ENCODE measurements around the gene NOS3. TPM values are rescaled to one million over a fixed set of nuclear protein-coding genes. Genes with fewer than 3 reads are reported as not detected.
A peak's percentile ranks its signal among the peaks of the same experiment; 100 is the strongest.

The NOS3 gene
- total and polyA plus RNA-seq, 9 of the 15 experiments (the other 6 are each of a cell fraction or from before 2014, with no cell fraction given): 1.1 to 121 (median 23.6) TPM

DNA sequence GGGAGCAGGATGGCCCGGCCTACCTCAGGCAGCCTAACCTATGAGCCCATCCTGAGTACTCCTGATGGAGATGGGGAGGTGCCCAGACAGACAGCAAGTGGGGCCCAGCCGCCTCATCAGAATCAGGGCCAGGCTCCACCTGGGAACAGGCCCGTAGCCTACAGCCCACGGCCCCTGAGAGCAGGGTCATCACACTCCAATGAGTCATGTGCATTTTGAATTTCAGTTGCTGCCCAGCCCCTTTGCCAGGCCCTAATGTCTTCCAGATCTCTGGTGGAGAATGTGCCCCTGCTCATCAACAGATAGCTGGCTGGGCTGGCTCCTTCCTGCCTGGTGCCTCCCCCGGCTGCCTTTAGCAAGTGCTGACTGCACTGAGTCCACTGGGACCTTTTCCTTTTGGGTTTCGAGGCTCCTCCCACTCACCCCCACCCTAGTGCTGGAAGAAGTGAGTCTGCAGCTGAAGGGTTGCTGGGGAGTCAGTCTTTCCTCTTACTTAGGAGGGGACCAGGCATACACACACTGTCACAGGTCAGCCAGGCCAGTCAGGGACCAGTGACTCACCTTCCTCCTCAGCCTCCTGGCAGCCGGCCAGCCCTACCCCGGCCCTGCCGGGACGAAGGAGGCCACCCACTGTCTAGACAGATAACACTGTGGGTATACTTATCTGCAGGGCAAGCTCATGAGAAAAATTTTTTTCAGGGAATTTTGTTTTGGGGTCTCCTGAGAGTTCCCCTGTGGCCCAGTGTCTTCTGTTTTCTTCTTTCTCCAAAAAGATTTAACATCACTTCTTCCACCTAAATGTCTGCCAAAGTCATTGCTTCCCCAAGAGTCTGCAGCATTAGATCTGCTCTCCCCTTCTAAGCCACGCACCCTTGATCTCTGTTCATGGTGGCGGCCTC, 48.4 kb downstream of the NOS3 start:
- no TSS peak for BruUV-seq (replicated peaks)
- in situ Hi-C loops (cut with MboI) (no loop called here), intact Hi-C loops (cut with micrococcal nuclease) (loop anchor here (1.0 kb wide), 3 partner anchors 11 to 31 kb away; partner anchors contain the start of gene ABCB8)
- Histone ChIP-seq H3K9me1 (ENCODE audit: control insufficient read depth, insufficient read depth, low read length) (peaks cover 13% of the 10 kb centered on the region), H3K4me1 (replicated peaks in 1 of 2; ENCODE audit: control insufficient read depth in 2 of 2, insufficient read depth in 2 of 2, low read length in 2 of 2) (peaks cover 24 to 73% of the 10 kb centered on the region in 2 experiments), H3K9ac (ENCODE audit: insufficient read depth in 1 of 2, low read depth in 2 of 2, low read length in 2 of 2) (peak overlapping the region; percentile 22 to 83; a peak in 3 of 4 replicates), H4K20me1 (replicated peaks; ENCODE audit: control insufficient read depth, insufficient read depth, low read length) (peaks cover 10% of the 10 kb centered on the region), H3K9me3 (replicated peaks; ENCODE audit: control insufficient read depth, insufficient read depth, low read depth, low read length) (no peaks in the 10 kb centered on the region), H3K79me2 (ENCODE audit: control insufficient read depth, insufficient read depth, low read length) (no peaks in the 10 kb centered on the region), H3K4me3 (no peak overlapping the region; the same call in 1 of the 2 replicates), H2AFZ (ENCODE audit: low read depth, low read length) (no peak overlapping the region), H3K27me3 (ENCODE audit: control insufficient read depth in 2 of 2, insufficient read depth in 2 of 2, low read length in 2 of 2) (no peaks in the 10 kb centered on the region), H3K27ac (ENCODE audit: extremely low read depth, low read depth, low read length) (peak overlapping the region; percentile 65), H3K4me2 (ENCODE audit: insufficient read depth, low read length) (peak overlapping the region; percentile 74), H3K36me3 (ENCODE audit: control insufficient read depth, insufficient read depth, low read length) (peaks cover 44% of the 10 kb centered on the region; the same call in 2 of the 3 replicates)
- WGBS (ENCODE audit: insufficient coverage, low coverage, missing lambda C conversion rate): 4% methylated on average over 12 of the region's 12 CpGs
- POLR2A ChIA-PET: interaction anchor here (0.7 to 3.8 kb wide), 9 partner anchors 10 to 44 kb away, joined by 3 to 23 read pairs (median 5); partner anchors contain the start of genes ABCB8, ASIC3, ATG9B and FASTK
- ATAC-seq: peak; percentile 97
- CTCF ChIA-PET (ENCODE audit: low intra/inter-chr PET ratio): no interaction called here
- peak; percentile 99 to 100 (median 99) for DNase-seq (ENCODE audit: extremely low read depth in 1 of 4, low spot score in 3 of 4)
- peak; percentile 100 for FAIRE-seq
- no peak for TF ChIP-seq ZZZ3 (IDR thresholded peaks at IDR 0.05)
- TF ChIP-seq RBM34 (IDR thresholded peaks at IDR 0.05; ENCODE audit: borderline replicate concordance, insufficient read depth, low read length): no peak
- no peak for TF ChIP-seq TAF15 (IDR thresholded peaks at IDR 0.05; ENCODE audit: low read depth, low read length)
- no peak for TF ChIP-seq KHSRP (IDR thresholded peaks at IDR 0.05)
- TF ChIP-seq STAT5B (CRISPR knock-in tag; IDR thresholded peaks at IDR 0.05): no peak
- TF ChIP-seq ZNF76 (CRISPR knock-in tag; IDR thresholded peaks at IDR 0.05; ENCODE audit: borderline replicate concordance): no peak
- no peak for TF ChIP-seq ZNF75A (CRISPR knock-in tag; IDR thresholded peaks at IDR 0.05)
- TF ChIP-seq HMG20B (CRISPR knock-in tag; IDR thresholded peaks at IDR 0.05): no peak
- peak in 1 of 2 experiments; percentile 67; a peak in 2 of 4 replicates for TF ChIP-seq TEAD1 (CRISPR knock-in tag; IDR thresholded peaks at IDR 0.05)
- TF ChIP-seq, protein P1, sequence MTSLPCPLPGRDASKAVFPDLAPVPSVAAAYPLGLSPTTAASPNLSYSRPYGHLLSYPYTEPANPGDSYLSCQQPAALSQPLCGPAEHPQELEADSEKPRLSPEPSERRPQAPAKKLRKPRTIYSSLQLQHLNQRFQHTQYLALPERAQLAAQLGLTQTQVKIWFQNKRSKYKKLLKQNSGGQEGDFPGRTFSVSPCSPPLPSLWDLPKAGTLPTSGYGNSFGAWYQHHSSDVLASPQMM (CRISPR knock-in tag; IDR thresholded peaks at IDR 0.05): no peak
- peak; percentile 49 for TF ChIP-seq BRD9 (IDR thresholded peaks at IDR 0.05; ENCODE audit: low read depth, partially characterized antibody)
- no peak for TF ChIP-seq FOXA1 (IDR thresholded peaks at IDR 0.05; ENCODE audit: borderline replicate concordance)
- TF ChIP-seq TOE1 (IDR thresholded peaks at IDR 0.05; ENCODE audit: borderline replicate concordance): peak; percentile 48; the same call in 1 of the 2 replicates
- no peak for TF ChIP-seq TOE1 (CRISPR knock-in tag; IDR thresholded peaks at IDR 0.05; ENCODE audit: borderline replicate concordance, low read depth)
- no peak for TF ChIP-seq EHMT2 (IDR thresholded peaks at IDR 0.05)
- TF ChIP-seq MTA2 (IDR thresholded peaks at IDR 0.05; ENCODE audit: low read depth): peak; percentile 83
- TF ChIP-seq ZNF174 (CRISPR knock-in tag; IDR thresholded peaks at IDR 0.05): no peak
- TF ChIP-seq, protein P2, sequence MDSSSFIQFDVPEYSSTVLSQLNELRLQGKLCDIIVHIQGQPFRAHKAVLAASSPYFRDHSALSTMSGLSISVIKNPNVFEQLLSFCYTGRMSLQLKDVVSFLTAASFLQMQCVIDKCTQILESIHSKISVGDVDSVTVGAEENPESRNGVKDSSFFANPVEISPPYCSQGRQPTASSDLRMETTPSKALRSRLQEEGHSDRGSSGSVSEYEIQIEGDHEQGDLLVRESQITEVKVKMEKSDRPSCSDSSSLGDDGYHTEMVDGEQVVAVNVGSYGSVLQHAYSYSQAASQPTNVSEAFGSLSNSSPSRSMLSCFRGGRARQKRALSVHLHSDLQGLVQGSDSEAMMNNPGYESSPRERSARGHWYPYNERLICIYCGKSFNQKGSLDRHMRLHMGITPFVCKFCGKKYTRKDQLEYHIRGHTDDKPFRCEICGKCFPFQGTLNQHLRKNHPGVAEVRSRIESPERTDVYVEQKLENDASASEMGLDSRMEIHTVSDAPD (CRISPR knock-in tag; IDR thresholded peaks at IDR 0.05): no peak
- TF ChIP-seq ETV6 (IDR thresholded peaks at IDR 0.05; ENCODE audit: borderline replicate concordance in 1 of 2, low read depth in 2 of 2, low read length in 1 of 2): peak in 1 of 2 experiments; percentile 26; a peak in 2 of 4 replicates
- TF ChIP-seq ETV6 (CRISPR knock-in tag; IDR thresholded peaks at IDR 0.05; ENCODE audit: borderline replicate concordance): no peak
- no peak for TF ChIP-seq RBM14 (IDR thresholded peaks at IDR 0.05; ENCODE audit: borderline replicate concordance, insufficient read depth, low read depth, low read length)

Data from K562 (cell line).